ENCODE measurements around the gene NIT1.

NIT1 gene

GRCh38 chr1:161095230-161095629, 22.7 kb upstream of the NIT1 start:
- TF ChIP-seq, protein P1, sequence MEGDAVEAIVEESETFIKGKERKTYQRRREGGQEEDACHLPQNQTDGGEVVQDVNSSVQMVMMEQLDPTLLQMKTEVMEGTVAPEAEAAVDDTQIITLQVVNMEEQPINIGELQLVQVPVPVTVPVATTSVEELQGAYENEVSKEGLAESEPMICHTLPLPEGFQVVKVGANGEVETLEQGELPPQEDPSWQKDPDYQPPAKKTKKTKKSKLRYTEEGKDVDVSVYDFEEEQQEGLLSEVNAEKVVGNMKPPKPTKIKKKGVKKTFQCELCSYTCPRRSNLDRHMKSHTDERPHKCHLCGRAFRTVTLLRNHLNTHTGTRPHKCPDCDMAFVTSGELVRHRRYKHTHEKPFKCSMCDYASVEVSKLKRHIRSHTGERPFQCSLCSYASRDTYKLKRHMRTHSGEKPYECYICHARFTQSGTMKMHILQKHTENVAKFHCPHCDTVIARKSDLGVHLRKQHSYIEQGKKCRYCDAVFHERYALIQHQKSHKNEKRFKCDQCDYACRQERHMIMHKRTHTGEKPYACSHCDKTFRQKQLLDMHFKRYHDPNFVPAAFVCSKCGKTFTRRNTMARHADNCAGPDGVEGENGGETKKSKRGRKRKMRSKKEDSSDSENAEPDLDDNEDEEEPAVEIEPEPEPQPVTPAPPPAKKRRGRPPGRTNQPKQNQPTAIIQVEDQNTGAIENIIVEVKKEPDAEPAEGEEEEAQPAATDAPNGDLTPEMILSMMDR (IDR thresholded peaks at IDR 0.05; ENCODE audit: control insufficient read depth, insufficient read depth, low read depth, low read length, missing control alignments) = no peak
- DNase-seq (ENCODE audit: low read depth) = no peak
- H3K4me3 ChIP-seq (ENCODE audit: control insufficient read depth, low read depth, low read length) = no peak overlapping the region

DNA sequence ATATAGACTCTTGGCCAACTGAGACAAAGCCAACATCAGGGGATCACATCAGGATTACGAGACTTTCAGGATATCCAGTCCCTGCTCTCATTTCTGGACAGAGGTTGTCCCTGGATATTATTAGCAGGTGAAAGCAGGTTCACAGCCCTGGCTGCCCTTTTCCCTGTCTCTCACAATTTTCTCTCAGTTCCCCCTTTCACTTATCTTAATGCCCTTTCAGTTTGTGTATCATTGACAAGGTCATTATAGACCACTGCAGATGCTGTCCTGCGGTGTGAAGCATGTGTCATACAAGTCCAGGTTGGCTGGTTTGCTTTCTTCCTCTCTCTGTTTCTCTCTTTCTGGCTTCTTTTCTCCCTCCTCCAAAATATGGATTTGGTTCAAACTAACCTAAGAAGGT, 21.9 kb upstream of the NIT1 start:
- TF ChIP-seq, protein P1 (IDR thresholded peaks at IDR 0.05; ENCODE audit: control insufficient read depth, insufficient read depth, low read depth, low read length, missing control alignments) = no peak
- no peak for DNase-seq (ENCODE audit: low read depth)

DNA sequence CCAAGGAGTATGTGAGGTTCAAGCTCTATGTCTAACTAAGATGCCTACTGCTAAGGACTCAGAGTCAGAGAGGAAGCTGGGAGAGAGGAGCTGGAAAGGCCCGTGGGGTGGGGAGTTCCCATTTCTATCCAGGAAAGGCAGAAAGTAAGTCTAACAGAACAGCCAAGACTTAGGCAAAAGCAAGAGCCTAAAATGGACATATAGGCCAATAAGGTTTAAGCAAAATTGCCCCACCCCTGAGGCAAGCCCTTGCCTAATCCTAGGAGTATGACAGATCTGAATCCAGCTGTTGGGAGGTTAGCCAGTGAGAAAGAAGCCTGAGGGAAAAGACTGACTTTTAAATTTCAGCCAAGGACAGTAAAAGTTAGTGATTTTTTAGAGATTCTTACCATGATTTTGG, 21.4 kb upstream of the NIT1 start:
- TF ChIP-seq, protein P1 (IDR thresholded peaks at IDR 0.05; ENCODE audit: control insufficient read depth, insufficient read depth, low read depth, low read length, missing control alignments) = no peak
- no peak overlapping the region for H3K4me3 ChIP-seq (ENCODE audit: control insufficient read depth, low read depth, low read length)
- peak; percentile 62 for DNase-seq (ENCODE audit: low read depth)

More for the DNA sequence above, 21.9 kb upstream of the NIT1 start:
- H3K4me3 ChIP-seq (ENCODE audit: control insufficient read depth, low read depth, low read length) = no peak overlapping the region

DNA sequence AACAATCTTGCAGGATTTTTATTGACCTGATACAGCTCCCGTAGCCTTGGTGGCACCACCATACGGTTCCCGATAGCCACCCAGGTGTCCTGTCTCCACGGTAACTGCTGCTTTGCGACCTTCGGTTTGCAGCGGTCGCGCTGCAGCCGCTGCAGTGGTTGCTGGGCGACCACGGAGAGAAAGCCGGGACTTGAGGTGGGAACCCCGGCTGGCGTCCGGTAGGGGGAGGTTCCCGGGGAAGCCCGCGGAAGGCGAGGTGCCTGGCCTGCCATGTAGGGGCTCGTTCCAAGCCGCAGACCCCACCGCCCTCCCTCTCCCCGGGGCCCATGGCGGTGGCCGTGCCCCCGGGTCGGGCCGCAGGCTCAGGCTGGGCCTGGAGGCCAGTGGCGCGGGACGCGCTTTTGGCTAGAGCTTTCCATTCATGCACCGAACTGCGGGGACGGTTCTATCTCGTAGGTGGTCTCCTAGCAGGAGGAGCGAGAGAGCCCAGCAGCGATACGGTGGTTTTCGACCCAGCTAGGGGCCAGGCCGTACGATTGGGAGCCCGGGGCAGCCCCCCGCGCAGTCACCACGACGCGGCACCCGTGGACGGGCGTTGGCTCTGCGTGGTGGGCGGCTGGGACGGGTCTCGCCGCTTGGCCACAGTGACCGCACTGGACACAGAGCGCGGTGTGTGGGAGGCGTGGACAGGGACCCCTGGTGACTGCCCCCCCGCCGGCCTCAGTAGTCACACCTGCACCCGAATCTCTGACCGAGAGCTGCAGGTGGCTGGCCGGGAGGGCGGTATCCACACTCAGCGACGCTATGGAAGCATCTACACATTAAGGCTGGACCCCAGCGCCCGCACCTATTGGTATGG, 19.5 kb upstream of the NIT1 start, which contains the start of gene KLHDC9:
Gene KLHDC9 (plus strand): TSS at position 152 of the 859 bp plus-strand sequence. CDS start 175 bp downstream, at position 327.
- no peak for DNase-seq (ENCODE audit: low read depth)
- TF ChIP-seq, protein P1 (IDR thresholded peaks at IDR 0.05; ENCODE audit: control insufficient read depth, insufficient read depth, low read depth, low read length, missing control alignments) = peak; percentile 24
- peak within 1 kb of the TSS; percentile 59 for H3K4me3 ChIP-seq (ENCODE audit: control insufficient read depth, low read depth, low read length)

DNA sequence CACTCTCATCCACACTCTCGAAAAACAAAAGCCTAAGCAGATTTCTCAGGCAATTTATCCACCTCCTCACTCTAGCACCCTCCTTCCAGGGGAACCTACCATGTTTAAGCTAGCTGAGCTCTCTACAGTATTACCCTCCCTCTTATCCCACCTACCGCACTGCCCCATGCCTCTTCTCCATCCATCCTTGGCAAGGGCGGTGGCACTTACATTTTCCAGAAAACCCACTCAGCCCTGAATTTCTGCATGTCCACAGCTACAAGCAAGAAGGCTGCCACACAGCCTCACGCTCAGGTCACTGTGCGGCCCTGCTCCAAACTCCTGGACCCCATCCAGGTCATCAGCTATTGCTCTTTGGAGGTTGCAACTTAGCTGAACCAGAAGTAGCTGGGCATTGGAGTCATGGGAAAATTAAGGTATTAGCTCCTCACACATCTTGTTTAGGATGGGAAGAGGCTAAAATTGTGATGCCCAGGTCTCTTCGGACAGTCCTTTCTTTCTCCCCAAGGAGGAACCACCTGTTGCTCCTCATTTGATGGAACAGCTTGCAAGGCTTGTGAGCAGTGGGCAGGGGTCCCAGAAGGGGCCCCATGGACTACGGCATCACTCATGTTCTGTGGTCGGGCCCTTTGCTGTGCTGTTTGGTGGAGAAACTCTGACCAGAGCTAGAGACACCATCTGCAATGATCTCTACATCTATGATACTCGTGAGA, 18.7 kb upstream of the NIT1 start:
- TF ChIP-seq, protein P1 (IDR thresholded peaks at IDR 0.05; ENCODE audit: control insufficient read depth, insufficient read depth, low read depth, low read length, missing control alignments) = no peak
- H3K4me3 ChIP-seq (ENCODE audit: control insufficient read depth, low read depth, low read length) = peak overlapping the region; percentile 59
- DNase-seq (ENCODE audit: low read depth) = no peak

DNA sequence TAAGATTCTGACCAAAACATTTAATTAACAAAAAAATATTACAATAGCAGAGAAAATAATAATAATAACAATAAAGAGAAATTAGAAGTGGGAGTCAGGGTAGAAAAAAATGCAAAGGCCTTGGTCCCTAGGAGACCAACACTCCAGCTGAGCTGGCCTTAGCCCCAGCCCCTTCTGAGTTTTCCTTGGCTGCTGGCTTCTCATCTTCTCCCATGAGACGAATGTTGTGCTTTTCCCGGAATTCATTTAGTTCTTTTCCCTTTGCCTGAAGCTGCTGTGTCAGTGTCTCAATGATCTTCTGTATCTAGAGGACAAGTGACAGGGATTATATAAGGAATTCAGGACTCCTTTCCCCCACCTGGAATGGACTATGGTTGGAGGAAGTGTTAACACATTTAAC, 17.3 kb upstream of the NIT1 start:
- TF ChIP-seq, protein P1 (IDR thresholded peaks at IDR 0.05; ENCODE audit: control insufficient read depth, insufficient read depth, low read depth, low read length, missing control alignments) = no peak
- no peak for DNase-seq (ENCODE audit: low read depth)
- H3K4me3 ChIP-seq (ENCODE audit: control insufficient read depth, low read depth, low read length) = no peak overlapping the region

Data from AG09309 (cell line).